GM23338 (cell line): ENCODE data around the gene OGT. TPM values are rescaled to one million over a fixed set of nuclear protein-coding genes. Genes with fewer than 3 reads are reported as not detected.

Source experiments
- ATAC-seq: fragments of 200-7000 bp; cut with Tn5 transposase; 3 replicates; pipeline ENCODE4 v1.9.1; 2020
- DNase-seq: peaks from one replicate; pipeline ENCODE4 v3.0.0-alpha.2; 2015; ENCODE audit warnings: low spot score
- H2AFZ ChIP-seq: fragments of 200-600 bp; sonication (generic); 2 replicates; pipeline ENCODE4 v1.8.0; 2016; ENCODE audit warnings: antibody characterized with exemption, mild to moderate bottlenecking, moderate library complexity
- H3F3A ChIP-seq: fragments of 200-600 bp; sonication (generic); replicated peaks from 2 replicates; pipeline ENCODE4 v1.8.0; 2017; ENCODE audit warnings: antibody characterized with exemption, mixed run types, low read depth
- H3K27ac ChIP-seq: fragments of 200-600 bp; sonication (generic); 2 replicates; pipeline ENCODE4 v1.6.1; 2016; ENCODE audit warnings: low read depth
- H3K27me3 ChIP-seq: fragments of 200-600 bp; sonication (generic); 2 replicates; pipeline ENCODE4 v1.8.0; 2016; ENCODE audit warnings: mild to moderate bottlenecking, mixed run types, moderate library complexity; ENCODE audit not compliant: insufficient read depth
- H3K36me3 ChIP-seq: fragments of 200-600 bp; sonication (generic); 2 replicates; pipeline ENCODE4 v1.8.0; 2016; ENCODE audit warnings: mild to moderate bottlenecking; ENCODE audit not compliant: insufficient read depth
- H3K4me1 ChIP-seq: fragments of 200-600 bp; sonication (generic); 2 replicates; pipeline ENCODE4 v1.8.0; 2016; ENCODE audit warnings: mild to moderate bottlenecking, moderate library complexity; ENCODE audit not compliant: insufficient read depth
- H3K4me2 ChIP-seq: fragments of 200-600 bp; sonication (generic); 2 replicates; pipeline ENCODE4 v1.7.1; 2017; ENCODE audit warnings: mixed run types
- H3K4me3 ChIP-seq: fragments of 200-600 bp; sonication (generic); 2 replicates; pipeline ENCODE4 v1.6.1; 2016; ENCODE audit warnings: mixed run types
- H3K79me2 ChIP-seq: fragments of 200-600 bp; sonication (generic); replicated peaks from 2 replicates; pipeline ENCODE4 v1.8.0; 2017; ENCODE audit warnings: mild to moderate bottlenecking; ENCODE audit not compliant: insufficient read depth
- H3K9me2 ChIP-seq: fragments of 200-600 bp; sonication (generic); 2 replicates; pipeline ENCODE4 v1.8.0; 2017; ENCODE audit not compliant: insufficient read depth
- H4K20me1 ChIP-seq: fragments of 200-600 bp; sonication (generic); replicated peaks from 2 replicates; pipeline ENCODE4 v1.8.0; 2017; ENCODE audit warnings: mild to moderate bottlenecking; ENCODE audit not compliant: insufficient read depth
- H3K27ac Mint-ChIP-seq: 2 replicates; pipeline ENCODE4 v1.8.0; 2020; ENCODE audit warnings: inconsistent platforms, mild to moderate bottlenecking, moderate library complexity, mixed read lengths
- H3K27me3 Mint-ChIP-seq: 3 replicates; pipeline ENCODE4 v1.8.0; 2022; ENCODE audit warnings: low read depth, mild to moderate bottlenecking, moderate library complexity, mixed read lengths, inconsistent platforms; ENCODE audit not compliant: insufficient read depth, poor library complexity
- H3K36me3 Mint-ChIP-seq: 3 replicates; pipeline ENCODE4 v1.8.0; 2021; ENCODE audit warnings: low read depth, mild to moderate bottlenecking, inconsistent platforms, moderate library complexity, mixed read lengths
- H3K4me1 Mint-ChIP-seq: 3 replicates; pipeline ENCODE4 v1.8.0; 2020; ENCODE audit warnings: mild to moderate bottlenecking, inconsistent platforms, mixed read lengths
- H3K4me3 Mint-ChIP-seq: 3 replicates; pipeline ENCODE4 v1.8.0; 2021; ENCODE audit warnings: moderate library complexity, mild to moderate bottlenecking, inconsistent platforms, mixed read lengths
- H3K9me3 Mint-ChIP-seq: 3 replicates; pipeline ENCODE4 v1.8.0; 2020; ENCODE audit warnings: moderate library complexity, mild to moderate bottlenecking, inconsistent platforms, mixed read lengths
- CREB1 ChIP-seq: fragments of 250-450 bp; sonication (Bioruptor Pico); IDR thresholded peaks from 2 replicates; pipeline ENCODE4 v1.5.0; 2020; ENCODE audit warnings: low read depth, mild to moderate bottlenecking, moderate library complexity
- EZH2 ChIP-seq: fragments of 200-600 bp; sonication (generic); IDR thresholded peaks from one replicate; pipeline ENCODE4 v1.8.0; 2017; ENCODE audit warnings: antibody characterized with exemption, mild to moderate bottlenecking, low read depth; ENCODE audit not compliant: unreplicated experiment
- EZH2phosphoT487 ChIP-seq: fragments of 200-600 bp; sonication (generic); IDR thresholded peaks from one replicate; pipeline ENCODE4 v1.8.1; 2018; ENCODE audit warnings: antibody characterized with exemption; ENCODE audit not compliant: unreplicated experiment
- JUNB ChIP-seq: IDR thresholded peaks from one replicate; pipeline ENCODE4 v1.6.1; 2016; ENCODE audit warnings: antibody characterized with exemption; ENCODE audit not compliant: unreplicated experiment
- NANOG ChIP-seq: IDR thresholded peaks from 2 replicates; pipeline ENCODE4 v1.6.1; 2016; ENCODE audit warnings: antibody characterized with exemption, borderline replicate concordance
- POLR2AphosphoS5 ChIP-seq: IDR thresholded peaks from 2 replicates; pipeline ENCODE4 v1.6.1; 2016; ENCODE audit warnings: antibody characterized with exemption, low read depth
- STAT1 ChIP-seq: IDR thresholded peaks from one replicate; pipeline ENCODE4 v1.6.1; 2016; ENCODE audit warnings: antibody characterized with exemption; ENCODE audit not compliant: unreplicated experiment
- ZNF114 ChIP-seq: fragments of 250-450 bp; sonication (Bioruptor Pico); IDR thresholded peaks from 2 replicates; pipeline ENCODE4 v1.5.0; 2020; ENCODE audit warnings: mild to moderate bottlenecking, moderate library complexity
- ZNF331 ChIP-seq: fragments of 250-450 bp; sonication (Bioruptor Pico); IDR thresholded peaks from 2 replicates; pipeline ENCODE4 v1.5.0; 2020; ENCODE audit warnings: low read depth, mild to moderate bottlenecking, moderate library complexity
- polyA plus RNA-seq: library from polyadenylated mRNA; unstranded; fragments of >200 nt; fragmentation: Nextera tagmentation; extraction: Ambion mirVana; gene quantifications from 2 replicates; pipeline ENCODE4 v1.2.1, GENCODE V29; 2016
- total RNA-seq: library from RNA; depleted of rRNA; stranded (reverse); fragments of >200 nt; shearing (Covaris generic); gene quantifications from 2 replicates; pipeline ENCODE4 v1.2.3, GENCODE V29; 2014
- TF ChIP-seq, protein P1 (sequence below): IDR thresholded peaks from one replicate; pipeline ENCODE4 v1.6.1; 2018; ENCODE audit warnings: antibody characterized with exemption; ENCODE audit not compliant: unreplicated experiment
- TF ChIP-seq, protein P2 (sequence below): IDR thresholded peaks from 2 replicates; pipeline ENCODE4 v1.6.1; 2016; ENCODE audit warnings: antibody characterized with exemption
- TF ChIP-seq, protein P3 (sequence below): fragments of 250-450 bp; sonication (Bioruptor Pico); IDR thresholded peaks from 2 replicates; pipeline ENCODE4 v1.5.0; 2020; ENCODE audit warnings: mild to moderate bottlenecking, moderate library complexity

The OGT gene
- total and polyA plus RNA-seq, 2 experiments from 2014 or later = 43.3 to 163 TPM

DNA sequence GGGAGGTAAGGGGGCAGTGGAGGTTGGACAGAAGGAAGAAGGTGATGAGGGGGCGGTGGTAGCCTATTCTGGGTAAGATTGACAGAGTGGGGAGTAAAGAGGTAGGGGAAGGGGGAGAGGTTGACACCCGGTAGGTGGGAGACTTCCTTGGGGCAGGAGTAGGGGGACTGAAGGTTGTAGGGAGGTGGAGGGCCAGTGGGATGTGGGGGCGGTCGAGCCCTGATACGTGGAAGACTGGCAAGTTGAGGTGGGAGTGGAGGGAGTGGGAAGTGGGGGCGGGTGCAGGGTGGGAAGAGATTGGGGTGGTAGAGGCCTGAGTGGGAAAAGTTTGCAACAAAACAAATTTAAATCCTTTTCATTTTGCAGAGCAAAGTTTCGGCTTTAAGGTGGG lies 47.1 kb downstream of the OGT start:
- DNase-seq (no peak), ATAC-seq (no peak)
- Mint-ChIP-seq H3K27ac (no peak overlapping the region), H3K4me1 (peaks cover 5% of the 10 kb centered on the region; the same call in 2 of the 3 replicates), H3K9me3 (no peaks in the 10 kb centered on the region), H3K36me3 (peaks cover 35% of the 10 kb centered on the region), H3K4me3 (no peak overlapping the region), H3K27me3 (peaks cover 7% of the 10 kb centered on the region)
- Histone ChIP-seq H3K4me3 (no peak overlapping the region), H3K27me3 (no peaks in the 10 kb centered on the region), H3K4me1 (no peaks in the 10 kb centered on the region), H3F3A (no peaks in the 10 kb centered on the region), H2AFZ (no peak overlapping the region), H3K79me2 (no peaks in the 10 kb centered on the region), H3K9me2 (no peaks in the 10 kb centered on the region), H3K36me3 (0 out of 2 replicates have a peak, but pooled peaks cover 3% of the 10 kb centered on the region), H3K27ac (no peak overlapping the region), H3K4me2 (no peak overlapping the region), H4K20me1 (no peaks in the 10 kb centered on the region)
- TF ChIP-seq, protein P1, sequence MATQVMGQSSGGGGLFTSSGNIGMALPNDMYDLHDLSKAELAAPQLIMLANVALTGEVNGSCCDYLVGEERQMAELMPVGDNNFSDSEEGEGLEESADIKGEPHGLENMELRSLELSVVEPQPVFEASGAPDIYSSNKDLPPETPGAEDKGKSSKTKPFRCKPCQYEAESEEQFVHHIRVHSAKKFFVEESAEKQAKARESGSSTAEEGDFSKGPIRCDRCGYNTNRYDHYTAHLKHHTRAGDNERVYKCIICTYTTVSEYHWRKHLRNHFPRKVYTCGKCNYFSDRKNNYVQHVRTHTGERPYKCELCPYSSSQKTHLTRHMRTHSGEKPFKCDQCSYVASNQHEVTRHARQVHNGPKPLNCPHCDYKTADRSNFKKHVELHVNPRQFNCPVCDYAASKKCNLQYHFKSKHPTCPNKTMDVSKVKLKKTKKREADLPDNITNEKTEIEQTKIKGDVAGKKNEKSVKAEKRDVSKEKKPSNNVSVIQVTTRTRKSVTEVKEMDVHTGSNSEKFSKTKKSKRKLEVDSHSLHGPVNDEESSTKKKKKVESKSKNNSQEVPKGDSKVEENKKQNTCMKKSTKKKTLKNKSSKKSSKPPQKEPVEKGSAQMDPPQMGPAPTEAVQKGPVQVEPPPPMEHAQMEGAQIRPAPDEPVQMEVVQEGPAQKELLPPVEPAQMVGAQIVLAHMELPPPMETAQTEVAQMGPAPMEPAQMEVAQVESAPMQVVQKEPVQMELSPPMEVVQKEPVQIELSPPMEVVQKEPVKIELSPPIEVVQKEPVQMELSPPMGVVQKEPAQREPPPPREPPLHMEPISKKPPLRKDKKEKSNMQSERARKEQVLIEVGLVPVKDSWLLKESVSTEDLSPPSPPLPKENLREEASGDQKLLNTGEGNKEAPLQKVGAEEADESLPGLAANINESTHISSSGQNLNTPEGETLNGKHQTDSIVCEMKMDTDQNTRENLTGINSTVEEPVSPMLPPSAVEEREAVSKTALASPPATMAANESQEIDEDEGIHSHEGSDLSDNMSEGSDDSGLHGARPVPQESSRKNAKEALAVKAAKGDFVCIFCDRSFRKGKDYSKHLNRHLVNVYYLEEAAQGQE = no peak
- TF ChIP-seq JUNB (no peak), ZNF114 (CRISPR knock-in tag) (no peak), CREB1 (CRISPR knock-in tag) (no peak), POLR2AphosphoS5 (no peak), EZH2 (no peak), ZNF331 (CRISPR knock-in tag) (no peak), EZH2phosphoT487 (no peak), STAT1 (no peak), NANOG (no peak)

DNA sequence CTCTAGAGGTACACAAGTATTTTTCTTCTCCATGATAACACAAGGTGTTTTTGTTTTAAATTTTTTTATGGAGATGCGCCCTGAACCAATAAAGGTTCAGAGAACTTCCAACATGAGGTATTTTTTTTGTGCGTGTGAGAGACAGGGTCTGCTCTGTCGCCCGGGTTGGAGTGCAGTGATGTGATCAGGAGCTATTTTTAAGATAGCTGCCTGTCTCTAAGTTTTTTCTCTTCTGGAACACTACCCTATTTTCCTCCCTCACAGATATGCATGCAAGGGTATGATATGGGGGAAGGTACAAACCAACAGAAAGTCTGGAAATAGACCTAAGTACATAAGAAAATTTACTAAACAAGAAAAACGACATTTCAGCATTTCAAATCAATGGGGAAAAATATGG lies 48.3 kb downstream of the OGT start:
- no peaks in the 10 kb centered on the region for H3K79me2 ChIP-seq
- H3K9me3 Mint-ChIP-seq = no peaks in the 10 kb centered on the region
- ATAC-seq = no peak
- peaks cover 7% of the 10 kb centered on the region for H3K27me3 Mint-ChIP-seq
- peaks cover 27% of the 10 kb centered on the region for H3K36me3 Mint-ChIP-seq
- no peak for DNase-seq
- H3K36me3 ChIP-seq = no peaks in the 10 kb centered on the region
- no peaks in the 10 kb centered on the region for H4K20me1 ChIP-seq
- no peak overlapping the region; the same call in 1 of the 2 replicates for H3K27ac Mint-ChIP-seq
- no peak overlapping the region for H2AFZ ChIP-seq
- peak overlapping the region; percentile 69; the same call in 1 of the 2 replicates for H3K27ac ChIP-seq
- H3K4me2 ChIP-seq = no peak overlapping the region
- no peaks in the 10 kb centered on the region for H3F3A ChIP-seq
- H3K4me3 Mint-ChIP-seq = no peak overlapping the region
- H3K4me1 Mint-ChIP-seq = peaks cover 5% of the 10 kb centered on the region; the same call in 2 of the 3 replicates
- no peaks in the 10 kb centered on the region for H3K4me1 ChIP-seq
- no peaks in the 10 kb centered on the region for H3K27me3 ChIP-seq
- H3K9me2 ChIP-seq = no peaks in the 10 kb centered on the region
- H3K4me3 ChIP-seq = no peak overlapping the region
- TF ChIP-seq EZH2 = no peak
- no peak for TF ChIP-seq JUNB
- TF ChIP-seq, protein P2, sequence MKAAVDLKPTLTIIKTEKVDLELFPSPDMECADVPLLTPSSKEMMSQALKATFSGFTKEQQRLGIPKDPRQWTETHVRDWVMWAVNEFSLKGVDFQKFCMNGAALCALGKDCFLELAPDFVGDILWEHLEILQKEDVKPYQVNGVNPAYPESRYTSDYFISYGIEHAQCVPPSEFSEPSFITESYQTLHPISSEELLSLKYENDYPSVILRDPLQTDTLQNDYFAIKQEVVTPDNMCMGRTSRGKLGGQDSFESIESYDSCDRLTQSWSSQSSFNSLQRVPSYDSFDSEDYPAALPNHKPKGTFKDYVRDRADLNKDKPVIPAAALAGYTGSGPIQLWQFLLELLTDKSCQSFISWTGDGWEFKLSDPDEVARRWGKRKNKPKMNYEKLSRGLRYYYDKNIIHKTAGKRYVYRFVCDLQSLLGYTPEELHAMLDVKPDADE = no peak
- no peak for TF ChIP-seq ZNF331 (CRISPR knock-in tag)
- no peak for TF ChIP-seq ZNF114 (CRISPR knock-in tag)
- TF ChIP-seq, protein P3, sequence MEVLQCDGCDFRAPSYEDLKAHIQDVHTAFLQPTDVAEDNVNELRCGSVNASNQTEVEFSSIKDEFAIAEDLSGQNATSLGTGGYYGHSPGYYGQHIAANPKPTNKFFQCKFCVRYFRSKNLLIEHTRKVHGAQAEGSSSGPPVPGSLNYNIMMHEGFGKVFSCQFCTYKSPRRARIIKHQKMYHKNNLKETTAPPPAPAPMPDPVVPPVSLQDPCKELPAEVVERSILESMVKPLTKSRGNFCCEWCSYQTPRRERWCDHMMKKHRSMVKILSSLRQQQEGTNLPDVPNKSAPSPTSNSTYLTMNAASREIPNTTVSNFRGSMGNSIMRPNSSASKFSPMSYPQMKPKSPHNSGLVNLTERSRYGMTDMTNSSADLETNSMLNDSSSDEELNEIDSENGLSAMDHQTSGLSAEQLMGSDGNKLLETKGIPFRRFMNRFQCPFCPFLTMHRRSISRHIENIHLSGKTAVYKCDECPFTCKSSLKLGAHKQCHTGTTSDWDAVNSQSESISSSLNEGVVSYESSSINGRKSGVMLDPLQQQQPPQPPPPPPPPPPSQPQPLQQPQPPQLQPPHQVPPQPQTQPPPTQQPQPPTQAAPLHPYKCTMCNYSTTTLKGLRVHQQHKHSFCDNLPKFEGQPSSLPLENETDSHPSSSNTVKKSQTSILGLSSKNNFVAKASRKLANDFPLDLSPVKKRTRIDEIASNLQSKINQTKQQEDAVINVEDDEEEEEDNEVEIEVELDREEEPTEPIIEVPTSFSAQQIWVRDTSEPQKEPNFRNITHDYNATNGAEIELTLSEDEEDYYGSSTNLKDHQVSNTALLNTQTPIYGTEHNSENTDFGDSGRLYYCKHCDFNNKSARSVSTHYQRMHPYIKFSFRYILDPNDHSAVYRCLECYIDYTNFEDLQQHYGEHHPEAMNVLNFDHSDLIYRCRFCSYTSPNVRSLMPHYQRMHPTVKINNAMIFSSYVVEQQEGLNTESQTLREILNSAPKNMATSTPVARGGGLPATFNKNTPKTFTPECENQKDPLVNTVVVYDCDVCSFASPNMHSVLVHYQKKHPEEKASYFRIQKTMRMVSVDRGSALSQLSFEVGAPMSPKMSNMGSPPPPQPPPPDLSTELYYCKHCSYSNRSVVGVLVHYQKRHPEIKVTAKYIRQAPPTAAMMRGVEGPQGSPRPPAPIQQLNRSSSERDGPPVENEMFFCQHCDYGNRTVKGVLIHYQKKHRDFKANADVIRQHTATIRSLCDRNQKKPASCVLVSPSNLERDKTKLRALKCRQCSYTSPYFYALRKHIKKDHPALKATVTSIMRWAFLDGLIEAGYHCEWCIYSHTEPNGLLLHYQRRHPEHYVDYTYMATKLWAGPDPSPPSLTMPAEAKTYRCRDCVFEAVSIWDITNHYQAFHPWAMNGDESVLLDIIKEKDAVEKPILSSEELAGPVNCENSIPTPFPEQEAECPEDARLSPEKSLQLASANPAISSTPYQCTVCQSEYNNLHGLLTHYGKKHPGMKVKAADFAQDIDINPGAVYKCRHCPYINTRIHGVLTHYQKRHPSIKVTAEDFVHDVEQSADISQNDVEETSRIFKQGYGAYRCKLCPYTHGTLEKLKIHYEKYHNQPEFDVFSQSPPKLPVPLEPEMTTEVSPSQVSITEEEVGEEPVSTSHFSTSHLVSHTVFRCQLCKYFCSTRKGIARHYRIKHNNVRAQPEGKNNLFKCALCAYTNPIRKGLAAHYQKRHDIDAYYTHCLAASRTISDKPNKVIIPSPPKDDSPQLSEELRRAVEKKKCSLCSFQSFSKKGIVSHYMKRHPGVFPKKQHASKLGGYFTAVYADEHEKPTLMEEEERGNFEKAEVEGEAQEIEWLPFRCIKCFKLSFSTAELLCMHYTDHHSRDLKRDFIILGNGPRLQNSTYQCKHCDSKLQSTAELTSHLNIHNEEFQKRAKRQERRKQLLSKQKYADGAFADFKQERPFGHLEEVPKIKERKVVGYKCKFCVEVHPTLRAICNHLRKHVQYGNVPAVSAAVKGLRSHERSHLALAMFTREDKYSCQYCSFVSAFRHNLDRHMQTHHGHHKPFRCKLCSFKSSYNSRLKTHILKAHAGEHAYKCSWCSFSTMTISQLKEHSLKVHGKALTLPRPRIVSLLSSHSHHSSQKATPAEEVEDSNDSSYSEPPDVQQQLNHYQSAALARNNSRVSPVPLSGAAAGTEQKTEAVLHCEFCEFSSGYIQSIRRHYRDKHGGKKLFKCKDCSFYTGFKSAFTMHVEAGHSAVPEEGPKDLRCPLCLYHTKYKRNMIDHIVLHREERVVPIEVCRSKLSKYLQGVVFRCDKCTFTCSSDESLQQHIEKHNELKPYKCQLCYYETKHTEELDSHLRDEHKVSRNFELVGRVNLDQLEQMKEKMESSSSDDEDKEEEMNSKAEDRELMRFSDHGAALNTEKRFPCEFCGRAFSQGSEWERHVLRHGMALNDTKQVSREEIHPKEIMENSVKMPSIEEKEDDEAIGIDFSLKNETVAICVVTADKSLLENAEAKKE (CRISPR knock-in tag) = no peak
- TF ChIP-seq EZH2phosphoT487 = no peak
- no peak for TF ChIP-seq POLR2AphosphoS5
